IPS-NIHi11 (cell line): ENCODE data around the gene CSRP1.

Experiments
- DNase-seq: peaks from one replicate; pipeline ENCODE4 v3.0.0; 2012; ENCODE audit warnings: mixed read lengths, low spot score

CSRP1 gene

DNA sequence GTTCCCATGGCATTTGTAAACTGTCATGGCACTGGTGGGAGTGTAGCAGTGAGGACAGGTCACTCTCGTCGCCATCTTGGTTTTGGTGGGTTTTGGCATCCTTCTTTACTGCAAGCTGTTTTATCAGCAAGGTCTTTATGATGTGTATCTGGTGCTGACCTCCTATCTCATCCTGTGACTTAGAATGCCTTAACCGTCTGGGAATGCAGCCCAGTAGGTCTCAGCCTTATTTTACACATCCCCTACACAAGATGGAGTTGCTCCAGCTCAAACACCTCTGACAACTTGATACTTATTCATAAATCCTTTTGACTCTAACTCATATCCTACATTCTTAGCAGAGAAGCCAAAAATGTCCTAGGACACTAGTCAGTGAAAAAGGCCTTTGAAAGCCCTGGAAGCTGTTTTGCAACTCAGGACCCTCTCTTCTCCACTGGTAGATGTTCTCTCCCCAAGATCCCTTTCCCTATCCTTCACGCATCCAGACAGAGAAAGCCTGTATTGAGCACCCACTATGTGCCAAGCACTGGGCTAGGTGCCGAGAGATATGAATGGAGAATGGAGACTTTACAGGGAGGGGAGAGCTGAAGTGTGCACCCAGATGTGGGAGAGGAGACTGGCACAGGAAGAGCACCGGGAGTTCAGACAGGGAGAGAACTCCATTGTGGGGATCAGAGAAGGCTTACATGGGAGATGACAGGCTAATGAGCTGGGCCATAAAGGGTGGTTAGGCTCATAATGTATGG, 6.7 kb upstream of the CSRP1 start:
- no peak for DNase-seq

DNA sequence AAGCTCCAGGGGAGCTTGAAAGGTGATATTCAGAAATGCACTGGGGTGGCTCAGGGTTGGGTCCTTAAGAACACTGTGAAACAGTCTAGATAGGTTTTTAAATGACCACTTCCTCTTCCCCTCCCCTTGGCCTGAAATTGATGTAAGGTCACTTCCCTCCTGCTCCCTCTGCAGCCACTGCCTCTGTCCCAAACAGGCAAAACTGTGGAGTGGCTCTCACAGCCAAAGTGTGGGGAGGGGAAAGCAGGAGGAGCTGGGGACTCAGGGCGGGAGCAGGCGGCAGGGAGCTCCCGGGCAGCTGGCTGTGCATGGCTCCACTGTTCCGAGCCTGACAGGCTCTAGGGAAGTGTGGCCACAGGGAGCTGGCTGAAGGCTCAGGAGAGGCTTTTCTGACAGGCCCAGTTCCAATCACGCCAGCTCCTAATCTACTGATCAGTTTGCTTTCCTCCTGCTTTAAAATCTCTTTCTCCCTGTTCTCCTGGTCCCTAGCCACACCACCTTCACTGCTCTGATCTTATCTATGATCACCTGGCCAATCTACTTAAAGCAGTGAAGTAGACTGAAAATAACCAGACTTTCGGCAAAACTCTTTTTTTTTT, 5.1 kb upstream of the CSRP1 start:
- peak; percentile 73 for DNase-seq

DNA sequence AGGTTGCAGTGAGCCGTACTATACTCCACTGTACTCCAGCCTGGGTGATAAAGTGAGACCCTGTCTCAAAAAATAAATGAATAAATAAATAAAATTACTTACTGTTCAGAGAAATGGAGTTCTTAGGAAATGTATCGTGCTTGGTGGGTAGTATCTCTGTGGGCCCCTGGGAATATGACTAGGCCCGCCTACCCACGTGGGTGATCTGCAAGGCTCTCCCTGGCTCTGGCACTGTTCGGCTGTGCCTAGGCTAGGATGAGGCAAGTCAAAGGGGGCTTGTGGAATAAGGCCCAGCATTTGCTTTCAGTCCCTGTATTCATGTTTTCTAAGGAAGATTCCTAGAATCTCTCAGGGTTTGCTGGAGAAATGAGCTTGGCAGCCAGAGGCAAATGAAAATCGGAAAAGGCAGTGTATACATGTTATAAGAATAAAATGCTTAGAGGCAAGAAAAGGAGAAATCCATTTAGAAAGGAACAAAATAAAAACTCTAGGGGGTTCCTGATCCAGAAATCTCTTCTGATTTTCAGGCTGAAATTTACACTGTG, 4.5 kb upstream of the CSRP1 start:
- no peak for DNase-seq

DNA sequence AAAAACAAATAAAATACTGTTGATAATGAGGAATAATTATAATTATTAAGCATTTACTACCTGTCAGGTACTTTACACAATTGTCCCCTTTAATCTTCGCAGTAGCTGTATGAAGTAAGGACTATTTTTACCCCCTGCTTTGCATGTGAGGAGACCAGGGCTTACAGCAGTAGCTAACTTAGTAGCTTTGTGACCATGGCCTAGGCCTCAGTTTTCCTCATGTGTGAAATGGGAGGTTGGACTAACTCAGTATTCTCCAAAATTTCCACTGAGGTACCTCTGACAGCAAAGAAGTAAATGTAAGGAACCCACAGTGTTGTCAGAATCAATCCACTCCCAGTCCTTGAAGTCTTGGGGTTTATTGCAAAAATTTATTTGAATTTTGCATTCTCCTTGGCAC, 3.8 kb upstream of the CSRP1 start:
- DNase-seq: no peak

DNA sequence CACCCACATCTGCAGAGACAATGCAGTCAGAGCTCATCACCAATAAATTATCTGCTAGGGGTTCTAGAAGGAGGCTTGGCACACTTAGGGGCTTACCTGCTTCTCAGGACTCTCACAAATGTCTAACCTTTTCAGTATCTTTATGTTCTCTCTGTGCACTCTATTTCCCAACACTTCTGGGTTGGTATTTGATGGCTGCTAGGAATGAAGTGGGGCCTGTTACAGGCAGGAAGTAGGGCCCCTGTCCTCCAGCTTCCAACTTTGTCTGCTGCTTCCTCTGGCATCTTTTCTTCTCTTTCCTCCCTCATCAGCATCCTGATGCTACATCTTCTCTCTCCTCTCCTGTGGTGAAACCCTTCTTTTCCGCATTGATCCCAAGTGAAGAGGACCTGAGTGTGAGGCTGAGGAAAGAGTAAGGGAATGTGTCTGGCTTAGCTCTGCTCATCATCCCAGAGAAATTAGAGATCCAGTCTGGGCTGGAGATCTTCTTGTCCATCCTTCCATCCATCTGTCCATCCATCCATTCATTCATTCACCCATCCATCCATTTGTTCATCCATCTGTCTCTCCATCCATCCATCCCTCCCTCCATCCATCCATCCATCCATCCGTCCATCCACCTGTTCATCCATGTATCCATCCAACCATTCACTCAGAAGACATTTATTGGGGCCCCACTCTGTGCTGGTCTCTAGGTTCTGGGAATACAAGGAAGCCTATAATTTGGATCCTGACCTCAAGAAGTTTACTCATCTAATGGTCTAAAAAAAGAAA, 2.9 kb upstream of the CSRP1 start:
- DNase-seq: no peak

DNA sequence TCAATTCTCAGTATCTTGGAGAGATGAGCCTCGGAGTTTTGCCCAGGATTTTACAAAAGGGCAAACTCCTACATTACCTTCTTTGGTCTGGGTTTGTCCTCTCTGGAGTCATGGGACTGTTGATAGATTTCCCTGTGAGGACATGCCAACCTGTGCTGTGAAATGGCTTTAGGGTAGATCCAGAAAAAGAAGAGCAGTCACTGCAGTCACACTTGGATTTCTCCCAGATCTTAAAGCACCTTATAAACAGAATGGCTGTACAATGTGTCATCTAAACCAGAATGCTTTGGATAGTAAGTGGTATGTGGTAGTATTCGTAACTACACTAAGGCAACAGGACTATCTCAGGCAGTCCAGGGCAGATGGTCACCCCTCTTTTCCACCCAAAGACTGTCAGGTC, 1.9 kb upstream of the CSRP1 start:
- no peak for DNase-seq

DNA sequence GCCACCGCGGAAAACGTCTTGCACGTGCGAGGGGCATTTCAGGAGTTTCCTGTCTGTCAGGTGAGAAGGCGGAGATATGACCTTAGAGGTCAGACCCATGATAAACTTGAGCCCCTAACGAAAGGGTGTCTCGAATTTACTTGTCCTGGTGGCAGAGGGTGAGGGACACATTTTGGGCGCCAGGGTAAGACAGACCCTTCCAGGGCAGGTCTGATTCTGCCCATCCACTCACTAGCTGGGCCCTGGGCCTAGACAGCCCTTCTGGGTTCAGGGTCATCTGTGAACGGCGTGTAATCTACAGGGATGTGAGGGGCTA, 395 bp upstream of the CSRP1 start:
- DNase-seq: no peak

DNA sequence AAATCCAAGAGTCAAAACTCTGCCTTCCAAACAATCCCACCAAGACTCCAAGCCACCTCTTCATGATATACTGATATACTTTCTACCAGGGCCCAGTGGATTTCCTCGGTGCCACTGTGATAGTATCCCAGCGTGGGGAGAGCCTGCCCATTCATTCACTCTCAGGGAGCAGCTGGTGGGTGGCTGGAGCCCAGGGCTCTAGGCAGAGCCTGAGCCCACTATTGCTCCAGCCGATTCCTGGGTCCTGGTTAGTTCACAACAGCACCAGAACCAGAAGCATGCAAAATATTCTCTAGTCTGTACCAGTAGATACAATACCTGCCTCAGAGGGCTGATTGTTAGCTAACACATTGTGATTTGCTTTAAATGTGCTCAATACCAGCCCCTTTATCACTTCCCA, 831 bp downstream of the CSRP1 start:
- DNase-seq: no peak

DNA sequence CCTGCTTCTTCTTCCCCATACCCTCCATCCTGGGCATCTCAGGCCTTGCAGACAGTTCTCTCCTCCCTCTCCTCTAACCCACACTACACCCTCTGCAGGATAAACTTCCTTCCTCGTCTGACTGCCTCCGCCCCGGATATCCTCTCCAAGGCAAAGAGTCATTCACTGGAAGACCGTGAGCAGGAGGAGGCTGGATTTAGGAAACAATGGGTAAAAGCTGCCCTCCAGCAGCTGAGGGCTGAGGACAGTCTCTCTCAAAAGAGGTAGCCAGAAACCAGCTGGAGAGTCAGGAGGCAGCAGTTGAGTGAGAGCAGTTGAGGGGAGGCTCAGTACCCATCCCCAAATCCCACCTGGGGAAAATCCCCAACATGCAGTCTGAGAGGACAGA, 1.4 kb downstream of the CSRP1 start:
- DNase-seq: peak; percentile 49

DNA sequence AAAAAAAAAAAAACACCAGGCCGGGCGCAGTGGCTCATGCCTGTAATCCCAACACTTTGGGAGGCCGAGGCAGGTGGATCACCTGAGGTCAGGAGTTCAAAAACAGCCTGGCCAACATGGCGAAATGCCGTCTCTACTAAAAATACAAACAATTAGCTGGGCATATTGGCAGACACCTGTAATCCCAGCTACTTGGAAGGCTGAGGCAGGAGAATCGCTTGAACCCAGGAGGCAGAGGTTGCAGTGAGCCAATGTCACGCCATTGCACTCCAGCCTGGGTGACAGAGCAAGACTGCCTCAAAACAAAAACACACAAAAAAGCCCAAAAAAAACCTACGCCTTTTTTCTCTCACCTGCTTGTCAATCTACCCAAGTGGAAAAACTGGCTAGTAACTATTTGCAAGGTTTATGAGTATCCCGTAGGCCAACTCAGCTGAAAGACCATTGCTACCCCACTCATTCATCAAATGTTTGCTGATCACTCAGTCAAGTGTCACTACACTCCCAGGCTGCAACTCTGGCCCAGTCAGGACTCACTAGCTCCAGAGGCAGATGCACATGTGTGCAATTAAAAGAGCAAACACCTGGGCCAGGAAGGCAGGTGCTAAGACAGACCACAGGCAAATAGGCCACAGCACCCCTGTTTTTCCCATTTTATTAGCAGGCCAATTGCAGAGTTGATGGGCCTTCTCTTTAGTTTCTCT, 2.0 kb downstream of the CSRP1 start:
- no peak for DNase-seq

DNA sequence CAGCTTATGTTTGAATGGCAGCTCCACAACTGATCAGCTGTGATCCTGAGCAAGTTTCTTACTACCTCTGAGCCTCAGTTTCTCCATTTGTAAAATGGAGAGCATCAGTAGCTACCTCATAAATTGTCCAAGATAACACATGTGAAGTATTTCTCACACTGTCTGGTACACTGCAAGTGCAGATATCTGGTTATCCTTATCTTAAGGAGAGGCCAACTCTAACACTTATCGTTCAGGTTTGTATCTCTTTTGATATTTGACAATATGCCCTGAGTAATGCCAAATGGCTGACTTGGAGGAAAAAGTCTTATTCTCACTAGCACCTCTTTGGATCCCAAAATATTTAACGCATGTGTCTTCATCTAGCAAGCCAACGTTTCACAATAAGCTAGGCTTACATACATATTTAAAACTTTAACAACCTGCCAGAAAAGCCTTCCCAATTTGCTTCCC, 2.7 kb downstream of the CSRP1 start:
- no peak for DNase-seq

DNA sequence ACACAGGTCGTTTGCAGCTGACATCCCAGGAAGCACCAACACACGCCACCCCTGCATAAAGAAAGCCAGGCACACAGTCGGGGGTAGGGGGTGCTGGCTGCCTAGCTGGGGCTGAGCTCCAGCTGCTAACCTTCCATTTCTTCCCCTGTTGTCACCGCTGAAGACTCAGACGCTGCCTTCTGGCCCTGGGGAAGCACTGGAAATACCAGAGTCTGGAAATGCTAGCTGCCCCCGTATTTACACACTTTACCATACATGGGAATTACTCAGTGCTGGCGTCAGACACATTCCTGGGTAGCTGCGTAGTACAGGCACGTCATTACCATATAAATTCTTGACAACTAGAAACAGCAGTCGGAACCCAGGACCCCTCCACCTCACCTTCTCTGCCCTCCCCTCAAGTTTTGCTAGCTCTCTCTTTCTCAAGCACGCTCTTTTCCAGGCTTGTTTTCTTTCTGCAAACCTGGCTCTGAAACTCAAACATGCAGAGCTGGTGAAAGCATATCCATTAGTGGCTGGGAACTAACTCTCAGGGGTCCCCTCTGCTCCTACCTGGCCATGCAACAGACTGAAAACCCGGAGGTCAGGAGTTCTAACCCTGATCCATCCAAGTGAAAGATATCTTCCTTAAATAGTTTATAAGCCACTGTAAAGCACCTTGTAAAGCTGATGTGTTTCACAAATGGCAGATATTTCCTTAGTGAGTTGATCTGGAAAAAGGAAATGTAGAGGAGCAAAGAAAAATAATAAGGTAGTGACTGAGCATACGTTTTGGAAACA, 3.3 kb downstream of the CSRP1 start:
- peak; percentile 64 for DNase-seq

DNA sequence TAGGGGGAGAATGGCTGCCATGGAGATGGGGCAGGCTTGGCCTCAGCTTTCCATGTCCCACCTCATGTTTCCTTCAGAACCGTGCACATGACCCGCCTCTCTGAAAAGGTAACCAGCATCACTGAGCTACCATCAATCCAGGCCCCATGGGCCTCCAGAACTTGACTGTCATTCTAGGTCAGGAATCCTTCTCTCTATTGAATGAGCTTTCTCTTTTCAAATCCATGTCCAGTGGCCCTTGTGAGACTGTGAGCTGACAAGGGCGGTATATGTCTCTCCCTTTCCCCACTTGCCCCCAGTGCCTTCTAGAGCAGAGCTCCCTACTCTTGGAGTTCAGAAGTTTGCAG, 4.4 kb downstream of the CSRP1 start:
- DNase-seq: no peak

DNA sequence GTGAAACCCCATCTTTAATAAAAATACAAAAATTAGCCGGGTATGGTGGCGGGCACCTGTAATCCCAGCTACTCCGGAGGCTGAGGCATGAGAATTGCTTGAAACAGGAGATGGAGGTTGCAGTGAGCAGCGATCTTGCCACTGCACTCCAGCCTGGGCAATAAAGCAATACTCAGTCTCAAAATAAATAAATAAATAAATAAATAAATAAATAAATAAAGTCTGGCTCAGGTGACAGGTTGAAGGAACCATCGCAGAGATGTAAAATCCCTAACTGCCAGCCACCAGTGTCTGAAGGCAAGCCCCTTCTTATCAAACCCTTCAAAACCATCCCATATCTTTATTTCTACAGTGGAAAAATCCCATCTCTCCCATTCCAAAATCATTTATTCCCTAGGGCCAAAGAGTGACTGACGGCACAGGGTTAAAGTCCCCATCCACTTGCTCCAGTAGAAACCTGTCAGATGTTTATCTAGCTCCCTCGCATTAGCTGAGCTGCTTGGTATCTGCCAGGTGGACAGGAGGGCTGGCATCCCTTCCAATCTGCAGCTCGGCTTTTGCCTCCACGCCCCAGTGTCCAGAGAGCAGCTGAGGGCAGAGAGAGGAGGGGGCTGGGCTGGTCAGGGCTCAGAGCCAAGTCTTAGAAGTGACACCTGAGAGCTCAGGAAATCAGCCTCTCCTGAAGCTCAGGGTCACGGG, 5.0 kb downstream of the CSRP1 start:
- DNase-seq: no peak

DNA sequence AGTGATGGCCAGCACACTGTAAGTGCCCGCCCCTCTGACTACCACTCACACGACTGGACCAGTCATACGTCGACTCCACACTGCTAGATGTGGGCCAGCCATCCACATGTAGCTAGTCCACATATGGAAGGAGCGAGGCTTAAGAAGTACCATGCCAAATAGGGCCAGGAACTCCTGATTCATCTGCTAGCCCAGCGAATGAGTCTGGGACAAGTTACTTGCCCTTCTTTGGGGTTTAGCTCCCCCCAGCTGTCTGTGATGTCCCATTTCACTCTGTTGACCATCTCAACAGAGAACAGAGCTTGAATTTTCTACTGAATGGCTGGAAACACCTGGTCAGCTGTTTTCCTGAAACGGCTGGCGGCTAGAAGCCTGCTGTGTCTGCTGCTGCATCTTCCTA, 5.8 kb downstream of the CSRP1 start:
- DNase-seq: no peak

DNA sequence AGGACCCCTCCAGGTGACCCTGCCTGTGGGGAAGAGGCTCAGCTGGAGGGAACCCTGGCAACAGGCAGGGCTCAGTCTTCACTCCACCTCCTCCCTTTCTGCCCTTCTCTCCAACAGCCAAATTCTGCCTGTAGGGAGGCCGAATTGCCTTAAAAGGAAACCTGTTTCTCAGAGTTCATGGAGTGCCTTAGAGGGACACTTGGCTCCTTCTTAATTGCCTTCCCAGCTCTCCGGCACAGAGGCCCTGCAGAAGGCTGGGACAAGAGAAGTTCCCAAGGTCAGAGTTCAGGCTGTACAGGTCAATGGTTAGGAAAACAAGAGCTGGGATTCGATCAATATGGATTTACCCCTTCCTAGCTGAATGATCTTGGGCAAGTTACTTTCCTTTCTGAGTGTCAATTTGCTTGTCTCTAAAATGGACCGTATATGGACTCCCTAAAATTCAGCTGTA, 6.2 kb downstream of the CSRP1 start:
- peak; percentile 42 for DNase-seq

DNA sequence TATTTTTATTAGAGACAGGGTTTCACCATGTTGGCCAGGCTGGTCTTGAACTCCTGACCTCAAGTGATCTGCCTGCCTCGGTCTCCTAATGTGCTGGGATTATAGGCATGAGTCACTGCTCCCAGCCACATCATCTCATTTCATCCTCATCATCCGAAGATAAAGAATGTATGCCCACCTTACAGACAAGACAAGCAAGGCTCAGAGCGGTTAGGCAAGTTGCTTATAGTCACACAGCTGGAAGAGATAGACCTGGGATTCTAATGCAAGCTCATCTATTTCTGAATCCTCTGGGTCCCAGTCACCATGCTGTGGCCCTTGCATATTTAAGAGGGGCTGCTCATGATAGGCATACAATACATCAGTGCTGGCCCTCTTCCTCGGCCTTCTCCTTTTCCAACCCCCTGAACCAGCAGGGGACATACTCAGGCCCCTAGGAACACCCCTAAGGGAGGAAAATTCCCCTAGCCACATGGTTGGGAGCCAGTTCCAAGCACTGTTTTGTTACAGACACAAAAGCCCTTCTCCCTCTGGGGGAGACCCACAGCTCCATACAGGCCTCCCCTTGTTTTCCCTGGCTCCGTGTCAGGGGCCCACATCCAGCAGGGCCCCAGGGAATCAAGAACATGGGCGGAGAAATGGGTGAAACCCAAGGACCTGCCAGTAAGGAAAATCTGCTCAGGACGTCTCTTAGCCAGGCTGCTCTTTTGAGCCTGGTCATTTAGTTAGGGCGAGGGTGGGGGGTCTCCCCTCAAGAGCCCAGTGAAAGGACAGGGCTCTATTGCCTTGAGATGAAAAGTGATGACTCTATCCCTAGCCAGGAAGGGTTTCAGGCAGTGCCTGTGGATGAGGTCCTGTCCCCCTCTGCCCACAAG, 6.9 kb downstream of the CSRP1 start:
- no peak for DNase-seq

DNA sequence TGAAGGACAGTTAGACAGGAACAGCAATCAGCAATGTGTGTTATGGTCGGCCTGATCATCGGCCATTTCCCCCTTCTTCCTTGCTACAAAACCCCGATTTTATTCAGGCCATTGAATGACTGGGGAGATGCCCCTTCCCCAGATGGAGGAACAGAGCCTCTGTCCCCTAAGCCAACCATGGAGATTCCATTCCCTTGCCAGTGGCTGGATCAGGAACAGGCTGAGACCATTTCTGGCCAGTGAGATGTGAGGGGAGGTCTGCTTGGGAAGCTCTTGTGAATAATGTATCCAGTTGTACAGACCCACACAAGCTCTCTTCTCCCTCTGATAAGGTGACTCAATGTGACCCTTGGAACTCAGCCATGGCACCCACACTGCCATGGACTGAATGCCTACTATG, 7.7 kb downstream of the CSRP1 start:
- DNase-seq: no peak

DNA sequence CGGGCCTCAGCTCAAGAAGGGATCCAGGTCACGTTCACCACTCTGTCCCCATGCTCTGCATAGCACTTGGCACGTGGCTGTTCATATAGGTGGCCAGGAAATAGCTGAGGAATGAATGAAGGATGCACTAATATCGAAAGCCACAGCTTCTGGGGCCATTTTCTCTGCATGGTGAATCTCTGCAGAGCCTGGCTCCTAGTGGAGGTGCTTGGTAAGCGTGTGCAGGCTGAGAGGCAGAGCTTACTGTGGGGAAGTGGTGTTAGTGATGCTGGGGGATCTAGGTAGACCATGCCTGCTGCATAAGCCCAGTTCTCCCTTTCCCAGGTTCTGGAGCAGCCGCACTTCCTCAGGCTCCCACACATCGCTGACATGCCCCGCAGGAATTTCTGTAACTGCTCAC, 8.3 kb downstream of the CSRP1 start:
- no peak for DNase-seq

DNA sequence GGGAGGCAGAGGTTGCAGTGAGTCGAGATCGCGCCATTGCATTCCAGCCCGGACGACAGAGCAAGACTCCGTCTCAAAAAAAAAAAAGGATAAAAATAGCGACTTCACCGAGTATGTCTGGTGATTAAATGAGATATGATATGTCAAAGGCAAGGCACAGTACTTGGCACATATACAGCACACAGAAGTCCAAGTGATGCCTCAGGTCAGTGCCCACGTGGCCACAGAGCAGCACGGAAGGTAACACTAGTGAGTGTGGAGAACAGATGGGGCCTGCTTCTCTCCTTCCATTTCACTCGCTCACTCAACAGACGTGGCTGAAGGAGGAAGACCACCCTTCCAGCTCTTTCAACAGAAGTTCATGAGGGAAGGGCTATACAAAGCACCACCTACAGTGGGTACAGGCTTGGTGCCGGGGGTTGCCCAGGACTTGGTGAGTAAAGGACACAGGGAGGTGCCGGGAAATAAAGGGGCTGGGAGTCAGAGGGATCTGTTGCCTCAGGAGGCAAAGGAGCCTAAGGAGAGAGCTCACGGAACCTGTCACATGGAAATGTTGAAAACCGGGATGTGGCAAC, 8.9 kb downstream of the CSRP1 start:
- DNase-seq: no peak
